HG02973 (cell line): Measurements from ENCODE around the gene CSHL1.

Experiments
- ATAC-seq: cut with Tn5 transposase; IDR thresholded peaks from one replicate; pipeline ENCODE4 v1.9.1; 2021; ENCODE audit warnings: moderate library complexity; ENCODE audit not compliant: unreplicated experiment

Gene CSHL1

DNA sequence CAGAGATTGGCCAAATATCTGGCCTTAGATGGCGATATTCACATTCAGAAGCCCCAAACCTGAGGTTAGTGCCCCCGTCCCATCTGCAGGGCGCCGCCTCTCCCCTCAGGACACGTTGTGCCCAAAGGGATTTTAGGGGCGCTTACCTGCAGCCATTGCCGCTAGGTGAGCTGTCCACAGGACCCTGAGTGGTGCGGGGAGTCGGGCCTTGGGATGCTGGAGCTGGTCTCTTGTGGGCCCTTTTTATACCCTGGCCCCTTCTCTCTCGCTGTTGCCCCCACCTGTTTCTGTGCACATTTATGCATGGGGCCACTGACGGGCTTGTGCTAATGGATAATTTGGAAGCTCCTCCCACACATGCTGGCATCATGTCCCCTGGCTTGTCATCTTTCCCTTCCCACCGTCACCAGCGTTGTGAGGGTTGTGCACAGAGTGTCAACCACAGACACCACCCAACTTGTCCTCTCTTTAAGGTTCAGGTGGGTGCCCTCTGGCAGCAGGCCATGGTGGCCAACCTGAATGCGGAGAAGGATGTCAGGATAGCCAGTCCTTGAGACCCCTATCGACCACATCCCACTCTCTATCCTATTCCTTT is at the start of gene CSHL1:
CSHL1 (minus strand) TSS at position 218 of the 595 bp plus-strand sequence; CDS start at position 156, 62 bp downstream.
- no peak for ATAC-seq

DNA sequence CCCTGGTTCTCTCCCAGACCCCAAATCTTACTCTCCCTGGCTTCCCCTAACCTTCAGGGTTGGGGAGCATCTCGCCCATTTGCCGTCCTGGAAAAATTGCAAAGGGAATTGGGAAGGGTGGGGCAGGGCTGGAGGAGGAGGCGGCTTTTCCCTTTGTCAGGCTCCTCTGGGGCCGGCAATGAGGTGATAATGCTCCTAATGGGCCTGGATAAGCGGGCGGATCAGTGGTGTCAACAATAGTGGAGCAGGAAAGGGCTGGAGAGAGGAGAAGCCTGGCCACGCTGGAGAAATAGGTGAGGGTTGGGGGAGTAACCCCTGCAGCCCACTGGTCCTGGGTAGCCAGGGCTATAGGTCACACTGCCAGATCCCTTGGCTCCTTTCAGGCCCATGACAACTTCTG is 49.4 kb upstream of the CSHL1 start:
- no peak for ATAC-seq

DNA sequence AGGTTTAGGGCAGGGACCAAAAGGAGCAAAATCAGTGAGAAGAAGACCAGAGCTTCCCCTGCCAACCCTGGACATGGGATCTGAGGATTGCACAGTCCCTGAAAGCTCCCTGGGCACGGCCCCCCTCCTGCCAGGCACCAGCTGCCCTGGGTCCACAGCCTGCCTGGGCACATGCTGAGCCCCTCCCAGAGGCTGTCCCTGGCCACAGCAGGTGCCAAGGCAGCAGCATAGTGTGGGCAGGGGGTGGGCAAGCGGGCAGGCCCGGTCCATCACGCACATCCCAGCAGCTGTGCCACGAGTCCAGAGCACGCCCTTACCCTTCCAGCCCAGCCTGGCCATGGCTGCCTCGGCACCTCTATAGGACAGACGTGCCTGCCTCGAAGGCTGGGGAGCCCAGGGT is 48.9 kb upstream of the CSHL1 start:
- ATAC-seq: no peak

- no peak for ATAC-seq
Observed at GRCh38 chr17:63956296-63956920, 45.4 kb upstream of the CSHL1 start.

DNA sequence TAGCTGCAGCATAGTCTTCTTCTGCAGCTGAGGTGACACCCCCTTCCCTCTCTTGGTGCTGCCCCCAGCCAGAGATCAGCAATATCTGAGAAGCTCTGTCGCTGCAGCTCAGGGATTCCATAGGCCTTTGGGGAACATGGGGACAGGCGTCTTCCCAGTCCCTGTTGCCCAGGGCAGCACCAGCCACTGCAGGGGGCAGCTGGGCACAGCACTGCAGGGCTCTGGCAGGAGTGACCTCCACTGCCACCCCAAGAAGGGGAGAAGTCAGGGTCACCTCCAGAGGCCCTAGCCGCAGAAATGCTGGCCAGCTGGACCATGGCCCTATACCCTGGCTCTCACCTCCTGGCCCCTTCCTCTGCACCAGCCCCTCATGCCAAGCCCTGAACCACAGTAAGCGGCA is 44.7 kb upstream of the CSHL1 start:
- no peak for ATAC-seq

- no peak for ATAC-seq
Observed at GRCh38 chr17:63955232-63955631, 44.2 kb upstream of the CSHL1 start.

DNA sequence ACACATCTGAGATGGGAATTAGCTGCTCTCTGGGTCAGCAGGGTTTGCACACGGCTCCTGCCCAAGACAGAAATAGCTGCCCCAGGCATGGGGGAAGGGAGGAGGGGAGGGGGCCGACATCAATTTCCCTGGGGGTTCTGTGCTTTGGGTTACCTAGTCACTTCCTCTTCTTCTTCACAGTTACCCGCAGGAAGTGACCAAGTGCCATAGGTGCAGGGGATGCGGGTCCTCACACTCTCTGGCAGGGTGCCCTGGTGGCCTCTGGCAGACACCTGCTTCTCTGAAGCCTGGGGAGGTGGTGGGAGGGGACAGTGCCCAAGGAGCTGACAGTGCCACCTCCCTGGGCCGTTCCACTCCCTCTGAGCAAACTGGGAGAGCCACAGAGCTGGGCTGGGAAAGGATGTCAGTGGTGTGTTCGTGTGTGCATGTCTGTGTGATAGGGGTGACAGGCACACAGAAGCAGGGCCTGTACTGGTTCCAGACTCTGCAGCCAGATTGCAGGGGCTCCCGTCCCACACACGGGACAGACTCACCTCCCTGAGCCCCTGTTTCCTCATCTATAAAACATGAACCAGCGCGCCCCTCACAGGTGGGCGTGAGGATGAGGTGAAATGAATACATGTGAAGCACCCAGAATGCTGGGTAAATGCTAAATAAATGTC is 43.5 kb upstream of the CSHL1 start:
- peak; percentile 39 for ATAC-seq

- no peak for ATAC-seq
Observed at GRCh38 chr17:63950940-63951907, 40.2 kb upstream of the CSHL1 start.

GRCh38 chr17:63949576-63950250 is 38.7 kb upstream of the CSHL1 start:
- ATAC-seq: no peak

GRCh38 chr17:63948521-63948920 is 37.5 kb upstream of the CSHL1 start:
- no peak for ATAC-seq

GRCh38 chr17:63947711-63948330 is 36.8 kb upstream of the CSHL1 start:
- no peak for ATAC-seq

- ATAC-seq: no peak
Observed at GRCh38 chr17:63946440-63947363, 35.6 kb upstream of the CSHL1 start.

GRCh38 chr17:63945784-63946439 is 34.9 kb upstream of the CSHL1 start:
- ATAC-seq: no peak

DNA sequence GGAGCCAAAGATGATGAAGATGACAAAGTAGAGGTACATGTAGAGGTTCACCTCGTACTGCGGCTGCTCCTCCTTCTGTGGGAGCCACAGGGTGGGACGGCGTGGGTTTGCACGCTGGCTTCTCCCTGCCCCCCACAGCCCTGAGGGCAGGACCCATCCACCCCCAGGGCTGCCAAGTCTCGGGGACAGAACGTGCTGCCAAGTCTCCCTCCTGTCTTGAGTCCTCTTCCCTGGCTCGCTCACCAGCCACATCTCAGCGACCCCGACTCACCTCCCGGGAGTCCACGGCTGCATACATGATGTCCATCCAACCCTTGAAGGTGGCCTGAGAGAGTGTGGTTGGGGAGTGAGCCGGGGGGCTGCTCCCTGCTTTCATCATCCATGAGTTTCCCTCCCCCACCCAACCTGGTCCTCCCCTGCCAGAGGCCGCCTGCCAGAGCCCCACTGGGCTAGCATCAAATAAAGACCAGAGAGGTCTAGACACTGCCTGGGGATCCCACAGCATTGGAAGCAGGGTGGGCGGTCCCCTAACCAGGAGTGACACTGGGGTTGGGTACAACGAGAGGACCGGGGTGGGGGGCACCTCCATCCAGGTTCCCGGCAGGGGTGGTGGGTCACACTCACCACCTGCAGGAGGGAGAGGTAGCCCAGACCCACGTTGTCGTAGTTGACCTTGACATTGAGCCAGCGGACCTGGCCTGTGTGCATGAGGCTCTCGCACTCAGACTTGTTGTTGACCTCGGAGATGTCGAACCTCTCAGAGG is 33.9 kb upstream of the CSHL1 start:
- no peak for ATAC-seq

GRCh38 chr17:63943745-63944144 is 32.7 kb upstream of the CSHL1 start:
- ATAC-seq: no peak

DNA sequence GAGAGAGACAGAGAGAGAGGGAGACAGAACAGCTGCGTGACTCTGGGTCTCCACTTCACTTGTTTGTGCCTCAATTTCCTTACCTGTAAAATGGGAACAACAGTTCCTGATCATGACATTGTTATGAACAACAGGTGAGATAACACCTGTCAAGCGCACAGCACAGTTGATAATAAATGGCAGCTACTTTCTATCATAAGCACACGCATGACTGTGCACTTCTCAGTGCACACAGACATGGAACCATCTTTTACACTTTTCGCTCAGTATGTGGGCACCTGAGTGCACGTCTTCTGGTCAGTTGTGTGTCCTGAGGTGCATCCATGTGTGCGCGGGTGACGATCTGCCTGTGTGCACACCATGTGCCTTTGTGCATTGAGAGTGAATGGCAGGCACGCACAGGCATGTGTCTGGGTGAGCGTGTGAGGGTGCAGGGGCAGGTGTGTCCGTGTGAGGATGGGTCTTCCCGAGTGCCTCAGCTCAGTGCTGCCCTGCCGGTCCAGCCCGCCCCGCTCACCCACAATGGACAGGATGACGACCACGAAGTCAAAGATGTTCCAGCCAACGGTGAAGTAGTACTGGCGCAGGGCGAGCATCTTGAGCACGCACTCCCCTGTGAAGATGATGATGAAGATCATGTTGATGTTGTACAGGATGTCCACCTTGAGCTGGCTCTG is 31.4 kb upstream of the CSHL1 start:
- ATAC-seq: no peak

- ATAC-seq: no peak
Observed at GRCh38 chr17:63941751-63942150, 30.7 kb upstream of the CSHL1 start.
